Muscle of leg (tissue), 11 donors: ENCODE results near the gene PIAS1. TPM values are rescaled to one million over a fixed set of nuclear protein-coding genes. Genes with fewer than 3 reads are reported as not detected.

Experiments used
- DNase-seq: peaks from one replicate; pipeline ENCODE4 v3.0.0; 2013
- H3K27ac ChIP-seq: one replicate; pipeline ENCODE4 v1.5.1; 2013; ENCODE audit warnings: mild to moderate bottlenecking, low read length, control low read depth
- H3K27me3 ChIP-seq: one replicate; pipeline ENCODE4 v1.6.1; 2013; ENCODE audit warnings: low read length; ENCODE audit not compliant: control insufficient read depth, insufficient read depth
- H3K36me3 ChIP-seq: one replicate; pipeline ENCODE4 v1.6.1; 2013; ENCODE audit warnings: low read length; ENCODE audit not compliant: control insufficient read depth, insufficient read depth
- H3K4me1 ChIP-seq: one replicate; pipeline ENCODE4 v1.6.1; 2013; ENCODE audit warnings: low read length; ENCODE audit not compliant: control insufficient read depth, insufficient read depth
- H3K4me3 ChIP-seq: one replicate; pipeline ENCODE4 v1.5.1; 2013; ENCODE audit warnings: low read length, control low read depth
- H3K9me3 ChIP-seq: replicated peaks from 2 replicates; pipeline ENCODE4 v1.6.1; 2013; ENCODE audit warnings: low read depth, low read length; ENCODE audit not compliant: control insufficient read depth
- WGBS: methylation state at CpG from one replicate; pipeline ENCODE4 v1.1.5; 2013; ENCODE audit warnings: missing lambda C conversion rate; ENCODE audit not compliant: insufficient coverage; 5-methylcytosine and 5-hydroxymethylcytosine counted together
- polyA plus RNA-seq, 8 donors: library from polyadenylated mRNA; unstranded; fragments of 120-200 nt; gene quantifications; one replicate each; pipeline versions ENCODE4 v1.2.1 to v1.2.3, GENCODE V29; 2013; ENCODE audit warnings: inconsistent platforms in 1 of 8, low replicate concordance in 1 of 8; ENCODE audit not compliant: insufficient read length in 8 of 8, insufficient read depth in 1 of 8
- total RNA-seq: library from RNA; stranded (reverse); fragments of 120-200 nt; gene quantifications from one replicate; pipeline ENCODE4 v1.2.4, GENCODE V29; 2013

PIAS1 gene
- total and polyA plus RNA-seq, 9 donors, result 18.8 to 31.9 (median 24.2) TPM

- H3K36me3 ChIP-seq, result peaks cover 28% of the 10 kb centered on the region
- H3K4me3 ChIP-seq, result no peak overlapping the region
- WGBS, result no CpG with 5 or more reads among the region's 9 CpGs
- DNase-seq, result peak; percentile 94
- H3K27ac ChIP-seq, result peak overlapping the region; percentile 80
- no peaks in the 10 kb centered on the region for H3K27me3 ChIP-seq
- H3K9me3 ChIP-seq, result no peaks in the 10 kb centered on the region
- H3K4me1 ChIP-seq, result peaks cover 8% of the 10 kb centered on the region
Measured at GRCh38 chr15:68187559-68187958, 133.4 kb downstream of the PIAS1 start.

- DNase-seq, result no peak
- no peaks in the 10 kb centered on the region for H3K27me3 ChIP-seq
Measured at GRCh38 chr15:68188647-68189046, 134.5 kb downstream of the PIAS1 start.

GRCh38 chr15:68190048-68190447 lies 135.9 kb downstream of the PIAS1 start:
- Histone ChIP-seq H3K4me1 (peaks cover 8% of the 10 kb centered on the region), H3K9me3 (no peaks in the 10 kb centered on the region), H3K27me3 (no peaks in the 10 kb centered on the region), H3K36me3 (peaks cover 37% of the 10 kb centered on the region), H3K4me3 (no peak overlapping the region), H3K27ac (no peak overlapping the region)
- DNase-seq, result no peak
- 80% methylated on average over 1 of the region's 4 CpGs for WGBS

More at GRCh38 chr15:68188647-68189046, 134.5 kb downstream of the PIAS1 start:
- H3K4me3 ChIP-seq, result no peak overlapping the region
- H3K27ac ChIP-seq, result no peak overlapping the region
- H3K4me1 ChIP-seq, result peaks cover 8% of the 10 kb centered on the region
- H3K9me3 ChIP-seq, result no peaks in the 10 kb centered on the region
- no CpG with 5 or more reads among the region's 2 CpGs for WGBS
- peaks cover 39% of the 10 kb centered on the region for H3K36me3 ChIP-seq

GRCh38 chr15:68191555-68191954 lies 137.4 kb downstream of the PIAS1 start:
- peaks cover 8% of the 10 kb centered on the region for H3K4me1 ChIP-seq
- 0% methylated on average over 1 of the region's 3 CpGs for WGBS
- H3K27ac ChIP-seq, result no peak overlapping the region
- H3K36me3 ChIP-seq, result peaks cover 31% of the 10 kb centered on the region
- no peaks in the 10 kb centered on the region for H3K9me3 ChIP-seq
- no peaks in the 10 kb centered on the region for H3K27me3 ChIP-seq
- H3K4me3 ChIP-seq, result no peak overlapping the region
- DNase-seq, result no peak

- no peak overlapping the region for H3K27ac ChIP-seq
- no peak for DNase-seq
- WGBS, result 82% methylated on average over 1 of the region's 4 CpGs
- H3K27me3 ChIP-seq, result no peaks in the 10 kb centered on the region
- H3K4me1 ChIP-seq, result peaks cover 13% of the 10 kb centered on the region
- peaks cover 30% of the 10 kb centered on the region for H3K36me3 ChIP-seq
- no peak overlapping the region for H3K4me3 ChIP-seq
- H3K9me3 ChIP-seq, result no peaks in the 10 kb centered on the region
Measured at GRCh38 chr15:68192117-68192516, 138.0 kb downstream of the PIAS1 start.

GRCh38 chr15:68192804-68193486 lies 138.8 kb downstream of the PIAS1 start:
- H3K36me3 ChIP-seq, result peaks cover 30% of the 10 kb centered on the region
- H3K4me3 ChIP-seq, result no peak overlapping the region
- DNase-seq, result no peak
- peaks cover 16% of the 10 kb centered on the region for H3K4me1 ChIP-seq
- H3K27me3 ChIP-seq, result no peaks in the 10 kb centered on the region
- WGBS, result 52% methylated on average over 2 of the region's 5 CpGs
- no peak overlapping the region for H3K27ac ChIP-seq
- H3K9me3 ChIP-seq, result no peaks in the 10 kb centered on the region

- peaks cover 25% of the 10 kb centered on the region for H3K36me3 ChIP-seq
- no peak overlapping the region for H3K27ac ChIP-seq
- H3K4me3 ChIP-seq, result no peak overlapping the region
- no peaks in the 10 kb centered on the region for H3K27me3 ChIP-seq
- 90% methylated on average over 3 of the region's 8 CpGs for WGBS
- no peaks in the 10 kb centered on the region for H3K9me3 ChIP-seq
- DNase-seq, result no peak
- H3K4me1 ChIP-seq, result peaks cover 24% of the 10 kb centered on the region
Measured at GRCh38 chr15:68195336-68196112, 141.4 kb downstream of the PIAS1 start.

- H3K36me3 ChIP-seq, result peaks cover 25% of the 10 kb centered on the region
- H3K27me3 ChIP-seq, result no peaks in the 10 kb centered on the region
- H3K9me3 ChIP-seq, result no peaks in the 10 kb centered on the region
- DNase-seq, result no peak
- peaks cover 27% of the 10 kb centered on the region for H3K4me1 ChIP-seq
- WGBS, result 63% methylated on average over 17 of the region's 17 CpGs
- H3K4me3 ChIP-seq, result no peak overlapping the region
- H3K27ac ChIP-seq, result no peak overlapping the region
Measured at GRCh38 chr15:68196445-68197169, 142.5 kb downstream of the PIAS1 start.

GRCh38 chr15:68197170-68197492 lies 143.0 kb downstream of the PIAS1 start:
- Histone ChIP-seq H3K4me3 (no peak overlapping the region), H3K9me3 (no peaks in the 10 kb centered on the region), H3K36me3 (peaks cover 21% of the 10 kb centered on the region), H3K27me3 (no peaks in the 10 kb centered on the region), H3K4me1 (peaks cover 27% of the 10 kb centered on the region), H3K27ac (no peak overlapping the region)
- no peak for DNase-seq
- 88% methylated on average over 5 of the region's 8 CpGs for WGBS
